NCI-H2227 treated with DMSO at 0.1 percent for 48 hours (cell line): ENCODE data around the gene PAM16.

Source experiments
- DNase-seq: peaks from one replicate; lab custom pipeline; 2025; lab: John Stamatoyannopoulos, UW

Gene PAM16

GRCh38 chr16:4371357-4372000 lies 20.4 kb upstream of the PAM16 start, which contains the start of gene VASN:
Gene VASN (plus strand): TSS chr16:4371848. CDS start chr16:4380878, 9,030 bp downstream.
- DNase-seq, result no peak

DNA sequence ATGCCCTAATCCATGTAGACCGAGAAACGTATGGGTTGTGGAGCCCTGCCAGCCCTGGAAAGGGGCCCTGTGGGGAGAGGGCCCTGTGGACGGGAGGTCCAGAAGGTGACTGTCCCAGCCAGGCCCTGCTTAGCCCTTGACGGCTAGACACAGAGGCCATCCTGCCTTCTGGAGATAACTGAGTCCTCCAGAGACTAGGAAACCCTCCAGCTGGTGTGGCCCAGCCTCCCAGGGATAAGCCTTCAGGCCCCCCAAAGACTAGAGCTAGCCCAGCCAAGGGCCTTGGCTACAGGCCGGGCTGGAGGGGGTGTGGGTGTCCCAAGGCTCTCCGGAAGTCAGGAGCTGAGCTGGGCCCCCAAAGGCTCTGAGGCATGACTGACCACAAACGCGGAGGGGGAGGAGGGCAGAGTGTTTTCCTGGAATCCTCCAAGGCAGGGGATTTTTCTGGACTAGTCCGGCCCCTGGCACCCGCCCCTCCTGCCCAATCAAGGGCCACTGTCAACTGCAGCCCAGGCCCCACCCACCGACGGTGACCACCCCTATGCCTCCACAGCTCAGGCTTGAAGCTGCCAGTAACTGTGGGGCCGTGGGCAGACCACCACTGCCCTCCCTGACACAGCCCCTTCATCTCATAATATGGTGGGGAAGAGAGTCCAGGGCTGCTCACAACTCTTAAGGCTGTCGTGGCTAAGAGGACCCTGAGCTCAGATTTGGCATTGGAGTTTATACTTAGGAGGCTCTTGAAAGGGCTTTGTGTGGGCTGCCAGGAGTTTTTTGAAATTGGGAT lies 19.6 kb upstream of the PAM16 start:
- no peak for DNase-seq

DNA sequence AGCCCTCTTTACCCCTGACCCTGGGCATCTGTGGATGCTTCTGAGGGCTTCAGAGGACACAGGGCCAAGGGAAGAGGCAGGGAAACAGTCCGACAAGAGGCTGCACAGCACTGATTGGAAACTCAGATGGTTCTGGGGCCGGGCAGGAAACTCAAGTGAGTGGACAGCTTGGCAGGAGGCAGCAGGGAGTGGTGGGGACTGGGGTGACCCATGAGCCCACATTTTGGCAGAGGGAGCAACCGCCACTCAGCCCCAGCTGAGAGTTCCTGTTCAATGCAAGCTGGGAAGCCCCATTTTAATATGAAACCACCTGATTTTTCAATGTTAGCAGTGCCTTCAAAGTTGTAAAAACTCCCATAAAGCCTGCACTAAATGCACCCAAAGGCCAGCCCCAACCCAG lies 19.0 kb upstream of the PAM16 start:
- DNase-seq, result no peak

DNA sequence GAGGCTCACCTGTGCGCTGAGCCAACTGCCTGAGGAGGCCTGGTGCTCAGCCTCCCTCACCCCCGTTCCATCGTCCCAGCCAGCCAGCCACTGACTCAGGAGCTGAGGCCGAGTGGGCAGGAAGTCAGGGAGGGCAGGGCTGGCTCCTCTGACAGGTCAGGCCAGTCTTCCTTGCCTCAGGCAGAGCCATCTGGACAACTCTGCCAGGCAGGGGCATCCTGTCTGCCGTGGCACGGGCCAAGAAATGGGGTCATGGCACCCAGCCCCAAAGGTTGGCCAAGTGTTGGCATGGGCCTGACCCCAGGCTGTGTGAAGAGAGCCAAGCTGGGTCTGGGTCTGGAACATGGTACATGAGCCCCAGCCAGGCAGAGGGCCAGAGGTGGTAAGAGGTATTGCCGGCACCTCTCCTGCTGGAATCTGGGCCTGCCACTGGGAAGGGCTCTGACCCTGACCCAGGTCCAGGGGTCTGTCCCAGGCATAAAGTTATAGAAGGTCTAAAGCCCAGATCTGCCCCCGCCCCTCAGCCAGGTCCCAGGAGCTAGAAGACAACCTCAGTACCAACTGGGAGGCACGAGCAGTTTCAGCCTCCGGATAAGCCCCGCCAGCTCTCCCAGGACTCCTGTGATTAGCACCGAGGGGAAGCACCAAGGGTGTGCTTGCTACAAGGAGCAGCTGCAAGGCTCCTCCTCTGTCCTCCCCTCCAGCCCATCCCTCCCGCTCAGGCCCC lies 18.0 kb upstream of the PAM16 start:
- no peak for DNase-seq

DNA sequence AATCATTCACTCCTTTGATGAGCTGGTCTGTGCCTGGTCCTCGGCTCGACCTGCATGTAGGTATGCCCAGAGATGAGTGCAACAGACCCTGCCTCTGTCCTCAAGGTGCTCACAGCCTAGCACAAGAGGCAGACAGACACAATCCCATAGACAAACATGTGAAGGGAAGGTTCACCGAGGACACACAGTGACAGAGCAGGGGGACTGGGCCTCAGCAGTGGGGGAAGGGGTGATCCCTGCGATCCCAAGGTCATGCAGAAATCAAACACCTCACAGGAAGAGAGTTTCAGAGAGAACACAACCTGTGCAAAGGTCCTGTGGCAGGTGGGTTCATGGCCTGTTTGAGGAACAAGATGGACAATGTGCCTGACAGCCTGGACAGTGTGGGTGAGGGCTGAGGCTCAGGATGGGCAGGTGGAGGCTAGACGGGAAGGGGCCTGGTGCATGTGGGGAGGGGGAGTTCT lies 16.3 kb upstream of the PAM16 start:
- no peak for DNase-seq

DNA sequence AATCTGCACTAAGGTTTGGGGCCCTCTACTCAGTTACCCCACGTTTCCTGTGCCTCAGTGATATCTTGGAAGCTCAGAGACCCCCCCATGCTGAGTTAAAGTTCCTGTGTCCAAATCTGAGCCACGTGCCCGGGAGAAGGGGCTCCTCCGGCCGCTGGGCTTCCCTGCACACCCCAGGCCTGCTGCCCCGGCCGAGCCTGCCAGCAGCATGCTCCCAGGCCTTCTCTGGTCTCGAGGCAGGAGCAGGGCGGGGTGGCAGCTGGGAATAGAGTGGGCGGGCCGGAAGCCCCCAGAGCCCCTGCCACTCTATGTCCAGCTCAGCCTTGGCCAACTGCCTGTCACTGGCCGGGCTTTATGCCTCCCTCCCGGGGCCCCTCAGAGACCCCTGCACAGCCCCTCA lies 14.9 kb upstream of the PAM16 start:
- no peak for DNase-seq

DNA sequence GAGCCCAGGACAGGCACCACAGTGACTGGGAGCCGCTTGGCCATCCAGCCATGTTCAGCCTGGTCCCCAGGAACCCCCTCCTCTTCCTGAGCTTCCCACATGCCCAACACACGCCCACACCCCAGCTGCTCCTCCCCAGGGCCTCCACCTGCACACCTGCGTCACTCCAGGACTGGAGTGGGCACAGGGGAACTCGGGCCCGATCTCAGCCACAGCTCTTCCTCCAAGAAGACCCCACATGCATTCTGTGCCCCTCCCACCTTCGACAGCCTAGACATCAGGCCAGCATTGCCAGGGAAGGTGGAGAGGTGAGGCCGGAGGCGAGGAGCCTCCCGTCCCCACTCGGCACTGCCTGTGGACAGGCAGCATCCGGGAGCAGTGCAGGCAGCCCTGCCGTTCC lies 14.5 kb upstream of the PAM16 start:
- no peak for DNase-seq

- DNase-seq, result no peak
Observed at GRCh38 chr16:4365014-4365406, 13.9 kb upstream of the PAM16 start.

GRCh38 chr16:4364196-4365013 lies 13.3 kb upstream of the PAM16 start:
- no peak for DNase-seq

GRCh38 chr16:4362476-4363135 lies 11.5 kb upstream of the PAM16 start:
- DNase-seq, result no peak

DNA sequence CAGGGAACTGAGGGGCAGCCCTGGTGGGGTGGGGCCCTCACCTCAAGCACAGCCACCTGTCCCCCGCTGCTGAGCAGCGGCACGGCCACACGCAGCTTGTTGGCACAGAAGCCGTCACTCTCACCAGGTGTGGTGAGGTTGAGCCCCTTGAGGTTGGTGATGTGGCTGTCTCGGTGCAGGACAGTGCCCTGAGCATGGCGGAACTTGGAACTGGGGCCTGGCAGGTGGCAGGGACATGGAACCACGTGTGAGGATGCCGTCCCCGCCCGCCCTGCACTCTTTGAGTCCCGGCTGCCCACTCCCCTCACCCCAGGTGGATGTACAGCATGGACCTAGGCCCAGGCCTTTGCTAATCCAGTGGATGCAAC lies 10.8 kb upstream of the PAM16 start:
- no peak for DNase-seq

GRCh38 chr16:4361033-4361943 lies 10.2 kb upstream of the PAM16 start:
- no peak for DNase-seq

DNA sequence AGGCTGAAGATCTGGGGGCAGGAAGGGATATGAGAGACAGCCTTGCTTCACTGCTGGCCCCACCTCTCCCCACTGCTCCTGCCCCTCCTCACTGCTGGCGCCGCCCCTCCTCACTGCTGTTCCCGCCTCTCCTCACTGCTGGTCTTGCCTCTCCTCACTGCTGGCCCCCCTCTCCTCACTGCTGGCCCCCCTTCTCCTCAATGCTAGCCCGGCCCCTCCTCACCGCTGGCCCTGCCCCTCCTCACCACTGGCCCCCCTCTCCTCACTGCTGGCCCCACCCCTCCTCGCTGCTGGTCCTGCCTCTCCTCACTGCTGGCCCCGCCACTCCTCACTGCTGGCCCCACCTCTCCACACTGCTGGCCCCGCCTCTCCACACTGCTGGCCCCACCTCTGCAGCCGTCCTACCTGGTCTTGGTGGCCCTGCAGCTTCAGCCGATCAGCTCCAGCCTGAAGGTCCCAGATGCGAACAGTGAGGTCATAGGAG lies 9.5 kb upstream of the PAM16 start:
- DNase-seq, result no peak

DNA sequence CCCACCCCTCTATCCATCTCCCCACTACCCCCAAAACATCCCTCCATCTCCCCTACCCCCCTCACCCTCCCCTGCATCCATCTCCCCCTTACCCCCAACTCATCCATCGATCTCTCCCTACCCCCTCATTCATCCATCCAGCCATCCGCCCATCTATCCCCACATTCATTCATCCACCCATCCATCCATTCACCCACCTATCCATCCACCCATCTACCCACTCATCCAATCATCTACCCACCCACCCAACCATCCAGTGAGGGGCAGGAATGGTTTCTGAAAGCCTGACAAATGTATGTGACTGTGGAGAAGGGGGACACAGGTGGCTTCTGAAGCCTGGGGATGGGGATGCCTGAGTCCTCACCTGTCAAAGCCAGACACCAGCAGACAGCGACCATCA lies 8.8 kb upstream of the PAM16 start:
- DNase-seq, result no peak

- DNase-seq, result no peak
Observed at GRCh38 chr16:4358831-4359561, 7.9 kb upstream of the PAM16 start.

- no peak for DNase-seq
Observed at GRCh38 chr16:4358236-4358635, 7.1 kb upstream of the PAM16 start.

- no peak for DNase-seq
Observed at GRCh38 chr16:4356820-4357219, 5.7 kb upstream of the PAM16 start.

DNA sequence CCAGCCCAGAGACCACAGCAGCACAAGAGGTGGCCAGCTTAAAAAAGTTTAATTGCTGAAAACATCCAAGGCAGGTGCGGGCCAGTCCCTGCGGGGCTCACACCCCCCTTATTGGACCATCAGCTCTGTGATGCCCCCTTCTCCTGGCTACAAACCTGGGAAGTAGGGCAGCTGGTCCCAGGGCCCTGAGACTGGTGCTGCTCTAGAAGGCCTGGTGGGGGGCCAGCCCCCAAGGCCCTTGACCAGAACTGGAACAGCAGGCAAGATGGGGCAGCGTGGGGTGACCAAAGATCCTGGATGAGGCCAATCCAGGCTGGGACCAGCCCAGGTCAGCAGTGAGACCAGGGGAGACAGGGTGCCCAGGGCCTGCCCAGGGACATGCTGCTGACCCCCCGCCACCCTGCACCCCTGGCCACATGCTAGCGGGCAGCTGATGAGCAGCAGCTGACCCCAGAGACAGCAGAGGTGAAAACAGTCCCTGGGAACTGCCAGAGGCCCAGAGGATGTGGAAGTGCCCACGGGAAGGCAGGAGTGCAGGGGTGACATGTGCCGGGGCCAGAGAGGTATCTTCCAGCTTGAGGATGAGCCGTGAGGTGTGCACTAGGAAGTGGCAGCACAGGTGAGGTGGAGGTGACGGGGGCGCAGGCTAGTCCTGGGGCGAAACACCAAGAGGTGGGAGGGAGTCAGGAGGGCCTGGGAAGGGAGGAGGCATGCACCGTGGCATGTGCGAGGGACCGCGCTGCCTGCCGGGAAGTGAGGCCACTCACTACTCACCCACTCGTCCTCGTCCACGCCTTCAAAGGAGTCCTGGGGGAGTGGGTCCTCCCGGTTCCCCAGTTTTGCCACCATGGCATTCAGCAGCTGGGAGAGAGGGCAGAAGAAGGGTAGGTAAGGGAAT lies 3.6 kb upstream of the PAM16 start:
- DNase-seq, result no peak

GRCh38 chr16:4353675-4354074 lies 2.6 kb upstream of the PAM16 start:
- no peak for DNase-seq
